HPDE6-E6E7 (cell line): ENCODE results near the gene BNC2.

ENCODE experiments used
- DNase-seq: peaks from one replicate; pipeline ENCODE4 v3.0.0; 2011; ENCODE audit warnings: missing footprints; ENCODE audit errors: extremely low spot score

Gene BNC2

GRCh38 chr9:16421532-16421931 lies 448.9 kb downstream of the BNC2 start:
- no peak for DNase-seq

GRCh38 chr9:16419124-16419523 lies 451.3 kb downstream of the BNC2 start:
- DNase-seq = no peak

- DNase-seq = no peak
Observed at GRCh38 chr9:16418721-16419120, 451.7 kb downstream of the BNC2 start.

GRCh38 chr9:16417749-16418148 lies 452.7 kb downstream of the BNC2 start:
- no peak for DNase-seq

- DNase-seq = no peak
Observed at GRCh38 chr9:16417161-16417560, 453.3 kb downstream of the BNC2 start.

- no peak for DNase-seq
Observed at GRCh38 chr9:16414451-16414850, 456.0 kb downstream of the BNC2 start.

- DNase-seq = no peak
Observed at GRCh38 chr9:16413509-16414016, 456.9 kb downstream of the BNC2 start.

- no peak for DNase-seq
Observed at GRCh38 chr9:16412740-16413139, 457.7 kb downstream of the BNC2 start.

GRCh38 chr9:16411311-16411710 lies 459.2 kb downstream of the BNC2 start:
- no peak for DNase-seq

- DNase-seq = no peak
Observed at GRCh38 chr9:16410601-16411280, 459.7 kb downstream of the BNC2 start.

GRCh38 chr9:16407617-16408016 lies 462.9 kb downstream of the BNC2 start:
- no peak for DNase-seq

- no peak for DNase-seq
Observed at GRCh38 chr9:16406526-16407225, 463.8 kb downstream of the BNC2 start.

- no peak for DNase-seq
Observed at GRCh38 chr9:16405421-16405820, 465.0 kb downstream of the BNC2 start.

GRCh38 chr9:16401701-16402100 lies 468.8 kb downstream of the BNC2 start:
- no peak for DNase-seq

GRCh38 chr9:16398691-16399090 lies 471.8 kb downstream of the BNC2 start:
- DNase-seq = no peak

GRCh38 chr9:16396389-16396788 lies 474.1 kb downstream of the BNC2 start:
- DNase-seq = no peak

GRCh38 chr9:16391369-16391768 lies 479.1 kb downstream of the BNC2 start:
- DNase-seq = no peak

GRCh38 chr9:16387382-16387781 lies 483.1 kb downstream of the BNC2 start:
- DNase-seq = no peak

GRCh38 chr9:16386827-16387077 lies 483.7 kb downstream of the BNC2 start:
- DNase-seq = no peak

- DNase-seq = no peak
Observed at GRCh38 chr9:16386007-16386826, 484.3 kb downstream of the BNC2 start.

GRCh38 chr9:16385590-16385989 lies 484.9 kb downstream of the BNC2 start:
- DNase-seq = no peak

- no peak for DNase-seq
Observed at GRCh38 chr9:16384993-16385392, 485.5 kb downstream of the BNC2 start.

- no peak for DNase-seq
Observed at GRCh38 chr9:16377311-16377710, 493.2 kb downstream of the BNC2 start.
